Hepatocyte (in vitro differentiated cells): ENCODE results near the gene MACROD2. TPM values are rescaled to one million over a fixed set of nuclear protein-coding genes. Genes with fewer than 3 reads are reported as not detected.

ENCODE experiments used
- DNase-seq: peaks from one replicate; pipeline ENCODE4 v3.0.0-alpha.2; 2016; ENCODE audit warnings: low spot score
- H2AFZ ChIP-seq: fragments of 200-600 bp; sonication (generic); 2 replicates; pipeline ENCODE4 v1.6.0; 2016; ENCODE audit warnings: antibody characterized with exemption, mild to moderate bottlenecking
- H3K27ac ChIP-seq: fragments of 200-600 bp; sonication (generic); 2 replicates; pipeline ENCODE4 v1.5.1; 2016; ENCODE audit warnings: mild to moderate bottlenecking
- H3K27me3 ChIP-seq: fragments of 200-600 bp; sonication (generic); 2 replicates; pipeline ENCODE4 v1.6.1; 2016
- H3K36me3 ChIP-seq: fragments of 200-600 bp; sonication (generic); replicated peaks from 2 replicates; pipeline ENCODE4 v1.5.1; 2016; ENCODE audit warnings: low read depth; ENCODE audit not compliant: insufficient read depth
- H3K4me1 ChIP-seq: fragments of 200-600 bp; sonication (generic); 2 replicates; pipeline ENCODE4 v1.5.1; 2016; ENCODE audit warnings: mild to moderate bottlenecking, moderate library complexity; ENCODE audit not compliant: insufficient read depth
- H3K4me2 ChIP-seq: fragments of 200-600 bp; sonication (generic); 2 replicates; pipeline ENCODE4 v1.6.0; 2016
- H3K4me3 ChIP-seq: fragments of 200-600 bp; sonication (generic); 2 replicates; pipeline ENCODE4 v1.5.1; 2016; ENCODE audit warnings: mild to moderate bottlenecking
- H3K79me2 ChIP-seq: fragments of 200-600 bp; sonication (generic); 2 replicates; pipeline ENCODE4 v1.6.0; 2017; ENCODE audit warnings: mild to moderate bottlenecking
- H3K9me2 ChIP-seq: fragments of 200-600 bp; sonication (generic); replicated peaks from 2 replicates; pipeline ENCODE4 v1.6.0; 2017; ENCODE audit warnings: mild to moderate bottlenecking; ENCODE audit not compliant: insufficient read depth
- H3K9me3 ChIP-seq: fragments of 200-600 bp; sonication (generic); 2 replicates; pipeline ENCODE4 v1.5.1; 2016; ENCODE audit warnings: low read depth, mild to moderate bottlenecking
- H4K20me1 ChIP-seq: fragments of 200-600 bp; sonication (generic); 2 replicates; pipeline ENCODE4 v1.6.0; 2016; ENCODE audit warnings: mild to moderate bottlenecking; ENCODE audit not compliant: insufficient read depth, poor library complexity, severe bottlenecking
- CTCF ChIP-seq: fragments of 200-600 bp; sonication (generic); IDR thresholded peaks from 2 replicates; pipeline ENCODE4 v1.5.1; 2016; ENCODE audit warnings: antibody characterized with exemption, mild to moderate bottlenecking; ENCODE audit not compliant: poor library complexity
- EZH2 ChIP-seq: fragments of 200-600 bp; sonication (generic); IDR thresholded peaks from 2 replicates; pipeline ENCODE4 v1.6.1; 2016; ENCODE audit warnings: antibody characterized with exemption, mild to moderate bottlenecking, borderline replicate concordance
- EZH2phosphoT487 ChIP-seq: fragments of 200-600 bp; sonication (generic); IDR thresholded peaks from one replicate; pipeline ENCODE4 v1.6.1; 2018; ENCODE audit warnings: antibody characterized with exemption, mild to moderate bottlenecking, low read depth, moderate library complexity; ENCODE audit not compliant: unreplicated experiment, severe bottlenecking
- WGBS: methylation state at CpG from one replicate; pipeline ENCODE4 v1.1.6; 2016; ENCODE audit warnings: low lambda C conversion rate; ENCODE audit errors: missing lambda C conversion rate; 5-methylcytosine and 5-hydroxymethylcytosine counted together
- polyA plus RNA-seq: library from polyadenylated mRNA; unstranded; fragments of >200 nt; fragmentation: Nextera tagmentation; extraction: Ambion mirVana; gene quantifications from 2 replicates; pipeline ENCODE4 v1.2.1, GENCODE V29; 2016
- total RNA-seq: library from RNA; depleted of rRNA; stranded (reverse); fragments of >200 nt; gene quantifications from 2 replicates; pipeline ENCODE4 v1.2.3, GENCODE V29; 2014

Gene MACROD2
- total and polyA plus RNA-seq, 2 experiments from 2014 or later, result 2.4 to 3.1 TPM

GRCh38 chr20:15018966-15019365 lies 1023.6 kb downstream of the MACROD2 start:
- Histone ChIP-seq H3K4me2 (no peak overlapping the region), H3K4me1 (no peaks in the 10 kb centered on the region), H3K27me3 (no peaks in the 10 kb centered on the region), H3K9me3 (no peaks in the 10 kb centered on the region), H3K79me2 (no peaks in the 10 kb centered on the region), H2AFZ (no peak overlapping the region), H4K20me1 (no peaks in the 10 kb centered on the region), H3K4me3 (no peak overlapping the region), H3K9me2 (no peaks in the 10 kb centered on the region), H3K27ac (no peak overlapping the region), H3K36me3 (no peaks in the 10 kb centered on the region)
- TF ChIP-seq CTCF, result no peak
- no peak for TF ChIP-seq EZH2
- no peak for TF ChIP-seq EZH2phosphoT487
- DNase-seq, result no peak
- 97% methylated on average over 11 of the region's 11 CpGs for WGBS

- Histone ChIP-seq H3K9me2 (no peaks in the 10 kb centered on the region), H4K20me1 (no peaks in the 10 kb centered on the region), H3K4me3 (no peak overlapping the region), H3K4me1 (no peaks in the 10 kb centered on the region), H3K79me2 (no peaks in the 10 kb centered on the region), H3K27me3 (no peaks in the 10 kb centered on the region), H3K36me3 (no peaks in the 10 kb centered on the region), H3K9me3 (no peaks in the 10 kb centered on the region), H2AFZ (no peak overlapping the region), H3K4me2 (no peak overlapping the region), H3K27ac (no peak overlapping the region)
- WGBS, result 99% methylated on average over 9 of the region's 9 CpGs
- DNase-seq, result no peak
- no peak for TF ChIP-seq CTCF
- no peak for TF ChIP-seq EZH2
- TF ChIP-seq EZH2phosphoT487, result no peak
Measured at GRCh38 chr20:15020845-15021244, 1025.5 kb downstream of the MACROD2 start.

GRCh38 chr20:15022921-15023320 lies 1027.6 kb downstream of the MACROD2 start:
- Histone ChIP-seq H3K9me2 (no peaks in the 10 kb centered on the region), H2AFZ (no peak overlapping the region)
- no peak for TF ChIP-seq EZH2phosphoT487
- TF ChIP-seq CTCF, result no peak
- TF ChIP-seq EZH2, result no peak

GRCh38 chr20:15026759-15027158 lies 1031.4 kb downstream of the MACROD2 start:
- Histone ChIP-seq H2AFZ (no peak overlapping the region), H3K9me2 (no peaks in the 10 kb centered on the region), H3K79me2 (no peaks in the 10 kb centered on the region), H3K27me3 (no peaks in the 10 kb centered on the region), H4K20me1 (no peaks in the 10 kb centered on the region), H3K36me3 (no peaks in the 10 kb centered on the region), H3K9me3 (no peaks in the 10 kb centered on the region), H3K4me2 (no peak overlapping the region), H3K4me1 (no peaks in the 10 kb centered on the region), H3K4me3 (no peak overlapping the region), H3K27ac (no peak overlapping the region)
- DNase-seq, result no peak
- TF ChIP-seq EZH2phosphoT487 (no peak), EZH2 (no peak), CTCF (no peak)
- 95% methylated on average over 1 of the region's 1 CpG for WGBS

More at GRCh38 chr20:15022921-15023320, 1027.6 kb downstream of the MACROD2 start:
- no peak overlapping the region for H3K4me3 ChIP-seq
- no peak for DNase-seq
- no peaks in the 10 kb centered on the region for H4K20me1 ChIP-seq
- no peaks in the 10 kb centered on the region for H3K36me3 ChIP-seq
- no peak overlapping the region for H3K27ac ChIP-seq
- no peaks in the 10 kb centered on the region for H3K79me2 ChIP-seq
- H3K4me1 ChIP-seq, result no peaks in the 10 kb centered on the region
- no peak overlapping the region for H3K4me2 ChIP-seq
- no peaks in the 10 kb centered on the region for H3K27me3 ChIP-seq
- no peaks in the 10 kb centered on the region for H3K9me3 ChIP-seq
